Kidney (tissue), 14 donors: ENCODE data around the gene ZNF22. TPM values are rescaled to one million over a fixed set of nuclear protein-coding genes. Genes with fewer than 3 reads are reported as not detected.
A peak's percentile ranks its signal among the peaks of the same experiment; 100 is the strongest.

Source experiments
- DNase-seq, 5 donors: peaks; one replicate each; pipeline ENCODE4 v3.0.0-alpha.2; 2013 to 2020
- FAIRE-seq: peaks from 2 replicates; lab custom pipeline; 2012; peaks lifted over from hg19 to GRCh38; lab: Jason Lieb, UNC
- H3K27ac ChIP-seq, 2 donors: one replicate each; pipeline ENCODE4 v1.7.0; 2013; ENCODE audit warnings: low read depth in 2 of 2, low read length in 2 of 2, inconsistent platforms in 1 of 2
- H3K27me3 ChIP-seq: one replicate; pipeline ENCODE4 v1.7.1; 2013; ENCODE audit warnings: low read length, inconsistent platforms; ENCODE audit not compliant: control insufficient read depth, insufficient read depth
- H3K36me3 ChIP-seq, 3 donors: one replicate each; pipeline versions ENCODE4 v1.7.0 to v1.7.1; 2013; ENCODE audit warnings: low read length in 3 of 3, control low read depth in 1 of 3, inconsistent platforms in 1 of 3; ENCODE audit not compliant: insufficient read depth in 3 of 3, control insufficient read depth in 2 of 3
- H3K4me1 ChIP-seq, 3 donors: one replicate each; pipeline versions ENCODE4 v1.7.0 to v1.7.1; 2013; ENCODE audit warnings: low read length in 3 of 3, inconsistent platforms in 1 of 3, low read depth in 1 of 3; ENCODE audit not compliant: control insufficient read depth in 2 of 3, insufficient read depth in 2 of 3
- H3K4me3 ChIP-seq, 3 donors: one replicate each; pipeline versions ENCODE4 v1.7.0 to v1.8.1; 2013; ENCODE audit warnings: low read length in 3 of 3, control low read depth in 1 of 3, inconsistent platforms in 1 of 3
- H3K9ac ChIP-seq, 3 donors: one replicate each; pipeline versions ENCODE4 v1.7.0 to v1.7.1; 2013; ENCODE audit warnings: low read length in 3 of 3, control low read depth in 1 of 3, inconsistent platforms in 1 of 3
- H3K9me3 ChIP-seq, 3 donors: one replicate each; pipeline versions ENCODE4 v1.7.0 to v1.7.1; 2013; ENCODE audit warnings: low read length in 3 of 3, control low read depth in 1 of 3, inconsistent platforms in 1 of 3; ENCODE audit not compliant: control insufficient read depth in 2 of 3, insufficient read depth in 1 of 3
- CTCF ChIP-seq: IDR thresholded peaks from 3 replicates; pipeline ENCODE4 v1.5.1; 2012; ENCODE audit warnings: mild to moderate bottlenecking, moderate library complexity, borderline replicate concordance; ENCODE audit not compliant: insufficient read depth; ENCODE audit errors: extremely low read depth
- intact Hi-C: fragments of 100-400 bp; cut with DNase I; formaldehyde crosslinking; loops from one replicate; pipeline ENCODE4 v1.11.1; 2022
- polyA plus RNA-seq: library from polyadenylated mRNA; stranded (reverse); fragments of 350-450 nt; fragmentation: Illumina TruSeq; extraction: RNeasy Lipid Tissue Mini Kit (QIAGEN cat#74804); gene quantifications from one replicate; pipeline ENCODE4 v1.2.3, GENCODE V29; 2014; ENCODE audit warnings: low read depth, low replicate concordance; ENCODE audit not compliant: insufficient read depth
- total RNA-seq: library from RNA; stranded (reverse); fragmentation: NEBNext Ultra II Directional; extraction: Animal tissue kit (Norgen Biotek cat#: 25700); gene quantifications from one replicate; pipeline ENCODE4 v1.2.1, GENCODE V29; 2021
- donor health status: control.
- donor health status: control.
- donor health status: control.
- donor health status: control.
- donor health status: control.
- donor health status: DM: yes; HTN: yes; CAD: no.
- donor health status: Normal renal cell carcinoma (clear cell type).

Gene ZNF22
- total and polyA plus RNA-seq, 2 donors from 2014 or later = 18.7 to 24.5 TPM

GRCh38 chr10:44962870-44963738, 37.6 kb upstream of the ZNF22 start:
- Histone ChIP-seq H3K27me3 (no peaks in the 10 kb centered on the region), H3K9ac (peak overlapping the region in 1 of 3 donors; percentile 90), H3K27ac (peak overlapping the region; percentile 66 to 74), H3K4me3 (peak overlapping the region in 2 of 3 donors; percentile 36 to 88), H3K36me3 (no peaks in the 10 kb centered on the region), H3K4me1 (peaks cover 8 to 73% (median 45%) of the 10 kb centered on the region in 3 donors), H3K9me3 (no peaks in the 10 kb centered on the region)
- DNase-seq (peak; percentile 55 to 73 (median 69)), FAIRE-seq (no peak)
- TF ChIP-seq CTCF = peak; percentile 18
- intact Hi-C loops = no loop called here

GRCh38 chr10:44963772-44964633, 36.7 kb upstream of the ZNF22 start:
- H3K9ac ChIP-seq = peak overlapping the region in 1 of 3 donors; percentile 17
- H3K27ac ChIP-seq = peak overlapping the region; percentile 66 to 74
- peak overlapping the region in 2 of 3 donors; percentile 36 to 88 for H3K4me3 ChIP-seq
- H3K36me3 ChIP-seq = no peaks in the 10 kb centered on the region
- TF ChIP-seq CTCF = no peak
- intact Hi-C loops = no loop called here
- FAIRE-seq (no peak), DNase-seq (peak; percentile 81 to 96 (median 85))
- no peaks in the 10 kb centered on the region for H3K9me3 ChIP-seq
- no peaks in the 10 kb centered on the region for H3K27me3 ChIP-seq
- peaks cover 8 to 76% (median 42%) of the 10 kb centered on the region in 3 donors for H3K4me1 ChIP-seq

- H3K9ac ChIP-seq = peak overlapping the region in 1 of 3 donors; percentile 28
- no peak for FAIRE-seq
Measured at GRCh38 chr10:44965104-44965503, 35.6 kb upstream of the ZNF22 start.

More at GRCh38 chr10:44965104-44965503, 35.6 kb upstream of the ZNF22 start:
- Histone ChIP-seq H3K4me3 (peak overlapping the region in 1 of 3 donors; percentile 31), H3K27ac (peak overlapping the region; percentile 66 to 74), H3K9me3 (no peaks in the 10 kb centered on the region), H3K27me3 (no peaks in the 10 kb centered on the region), H3K4me1 (peaks cover 8 to 72% (median 42%) of the 10 kb centered on the region in 3 donors), H3K36me3 (peaks cover 0 to 4% (median under 1%) of the 10 kb centered on the region in 3 donors)
- intact Hi-C loops = no loop called here
- peak in 1 of 5 donors; percentile 16 for DNase-seq
- no peak for TF ChIP-seq CTCF
